Spinal cord (tissue), 10 donors: Measurements from ENCODE around the gene GPATCH3. TPM values are rescaled to one million over a fixed set of nuclear protein-coding genes. Genes with fewer than 3 reads are reported as not detected.

Experiments used
- DNase-seq, 6 donors: peaks; one replicate each; pipeline versions ENCODE4 v3.0.0 to v3.0.0-alpha.2; 2013 to 2015; ENCODE audit warnings: low spot score in 6 of 6, low read depth in 4 of 6
- H3K27ac ChIP-seq: one replicate; pipeline ENCODE4 v1.5.1; 2013; ENCODE audit warnings: low read depth, low read length, control low read depth
- H3K27me3 ChIP-seq: one replicate; pipeline ENCODE4 v1.6.1; 2013; ENCODE audit warnings: low read length; ENCODE audit not compliant: control insufficient read depth, insufficient read depth
- H3K36me3 ChIP-seq: one replicate; pipeline ENCODE4 v1.6.1; 2013; ENCODE audit warnings: low read length; ENCODE audit not compliant: control insufficient read depth, insufficient read depth
- H3K4me1 ChIP-seq: one replicate; pipeline ENCODE4 v1.6.1; 2013; ENCODE audit warnings: low read length; ENCODE audit not compliant: control insufficient read depth, insufficient read depth
- H3K4me3 ChIP-seq: one replicate; pipeline ENCODE4 v1.5.1; 2013; ENCODE audit warnings: low read depth, low read length, control low read depth
- H3K9me3 ChIP-seq: one replicate; pipeline ENCODE4 v1.6.1; 2013; ENCODE audit warnings: low read length; ENCODE audit not compliant: control insufficient read depth, insufficient read depth
- WGBS: methylation state at CpG from one replicate; pipeline ENCODE4 v1.1.5; 2013; ENCODE audit warnings: missing lambda C conversion rate; ENCODE audit not compliant: insufficient coverage; 5-methylcytosine and 5-hydroxymethylcytosine counted together
- polyA plus RNA-seq, 2 donors: library from polyadenylated mRNA; unstranded; fragments of 120-200 nt; gene quantifications; one replicate each; pipeline ENCODE4 v1.2.1, GENCODE V29; 2013; ENCODE audit not compliant: insufficient read length in 2 of 2
- total RNA-seq, 2 donors: library from RNA; depleted of rRNA in 1 of 2; stranded (reverse); fragments of 120-200 nt in 1 of 2; fragments of >200 nt in 1 of 2; gene quantifications; one replicate each; pipeline versions ENCODE4 v1.2.3 to v1.2.4, GENCODE V29; 2013 to 2014
- donor health status: healthy.

Gene GPATCH3
- total and polyA plus RNA-seq, 4 donors: 8.4 to 14.8 (median 12.4) TPM

DNA sequence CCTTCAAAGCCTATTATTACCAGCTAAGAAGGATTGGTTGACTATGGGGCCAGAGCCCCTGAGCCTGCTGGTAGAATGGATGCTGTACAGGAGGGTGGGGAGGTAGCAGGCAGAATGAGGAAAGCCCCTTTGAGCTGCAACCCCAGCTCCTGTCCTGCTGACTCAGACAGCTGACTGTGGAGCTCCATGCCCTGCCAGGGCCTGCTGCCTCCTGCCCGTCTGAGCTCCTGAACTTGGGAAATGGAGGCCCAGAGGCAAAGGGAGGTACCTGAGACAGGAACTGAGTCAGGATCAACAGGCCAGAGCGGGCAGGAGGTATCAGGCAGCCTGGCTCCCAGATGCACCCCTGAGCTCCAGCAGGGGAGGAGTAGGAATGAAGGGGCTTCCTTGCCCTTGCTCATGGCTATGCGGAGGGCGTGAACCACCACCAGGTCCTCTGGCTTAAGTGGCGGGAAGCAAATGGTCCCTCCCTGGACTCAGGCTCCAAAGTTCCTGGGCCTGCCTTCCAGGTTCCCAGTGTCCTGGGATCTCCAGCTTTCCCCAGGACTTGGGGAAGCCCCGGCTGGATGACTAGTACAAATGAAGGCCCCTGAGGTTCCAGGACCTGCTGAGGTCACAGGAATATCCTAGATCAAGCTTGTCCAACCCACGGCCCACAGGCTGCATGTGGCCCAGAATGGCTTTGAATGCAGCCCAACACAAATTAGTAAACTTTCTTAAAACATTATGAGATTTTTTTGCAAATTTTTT lies 41.2 kb downstream of the GPATCH3 start:
- no peak for DNase-seq
- Histone ChIP-seq H3K36me3 (peaks cover 53% of the 10 kb centered on the region), H3K4me1 (peaks cover 7% of the 10 kb centered on the region), H3K4me3 (no peak overlapping the region), H3K27me3 (no peaks in the 10 kb centered on the region), H3K9me3 (no peaks in the 10 kb centered on the region), H3K27ac (no peak overlapping the region)
- 87% methylated on average over 6 of the region's 7 CpGs for WGBS

DNA sequence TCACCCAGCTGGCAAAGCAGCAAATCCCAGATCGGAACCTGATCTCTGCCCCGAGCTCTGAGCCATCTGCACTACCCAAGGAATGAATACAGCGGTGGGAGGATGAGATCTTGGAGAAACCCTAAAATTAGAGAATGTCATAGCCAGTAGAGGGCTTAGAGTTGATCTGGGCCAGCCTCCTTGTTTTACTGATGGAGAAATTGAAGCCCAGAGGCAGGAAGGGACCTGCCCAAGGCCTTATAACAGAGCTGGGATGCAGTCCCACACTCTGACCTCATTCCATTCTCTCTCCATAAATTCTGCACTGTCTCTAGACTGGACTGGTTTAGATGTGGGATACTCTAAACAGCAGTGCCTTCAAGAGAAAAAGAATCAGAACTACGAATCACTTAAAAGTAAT lies 42.1 kb downstream of the GPATCH3 start:
- 90% methylated on average over 3 of the region's 4 CpGs for WGBS
- Histone ChIP-seq H3K4me3 (no peak overlapping the region), H3K4me1 (no peaks in the 10 kb centered on the region), H3K27me3 (no peaks in the 10 kb centered on the region), H3K36me3 (peaks cover 58% of the 10 kb centered on the region), H3K27ac (no peak overlapping the region), H3K9me3 (no peaks in the 10 kb centered on the region)
- DNase-seq: no peak

- H3K4me3 ChIP-seq: no peak overlapping the region
- peaks cover 58% of the 10 kb centered on the region for H3K36me3 ChIP-seq
- H3K27me3 ChIP-seq: no peaks in the 10 kb centered on the region
- DNase-seq: no peak
- WGBS: 75% methylated on average over 5 of the region's 8 CpGs
- no peak overlapping the region for H3K27ac ChIP-seq
- no peaks in the 10 kb centered on the region for H3K4me1 ChIP-seq
- H3K9me3 ChIP-seq: no peaks in the 10 kb centered on the region
Observed at GRCh38 chr1:26857473-26858060, 42.7 kb downstream of the GPATCH3 start.

DNA sequence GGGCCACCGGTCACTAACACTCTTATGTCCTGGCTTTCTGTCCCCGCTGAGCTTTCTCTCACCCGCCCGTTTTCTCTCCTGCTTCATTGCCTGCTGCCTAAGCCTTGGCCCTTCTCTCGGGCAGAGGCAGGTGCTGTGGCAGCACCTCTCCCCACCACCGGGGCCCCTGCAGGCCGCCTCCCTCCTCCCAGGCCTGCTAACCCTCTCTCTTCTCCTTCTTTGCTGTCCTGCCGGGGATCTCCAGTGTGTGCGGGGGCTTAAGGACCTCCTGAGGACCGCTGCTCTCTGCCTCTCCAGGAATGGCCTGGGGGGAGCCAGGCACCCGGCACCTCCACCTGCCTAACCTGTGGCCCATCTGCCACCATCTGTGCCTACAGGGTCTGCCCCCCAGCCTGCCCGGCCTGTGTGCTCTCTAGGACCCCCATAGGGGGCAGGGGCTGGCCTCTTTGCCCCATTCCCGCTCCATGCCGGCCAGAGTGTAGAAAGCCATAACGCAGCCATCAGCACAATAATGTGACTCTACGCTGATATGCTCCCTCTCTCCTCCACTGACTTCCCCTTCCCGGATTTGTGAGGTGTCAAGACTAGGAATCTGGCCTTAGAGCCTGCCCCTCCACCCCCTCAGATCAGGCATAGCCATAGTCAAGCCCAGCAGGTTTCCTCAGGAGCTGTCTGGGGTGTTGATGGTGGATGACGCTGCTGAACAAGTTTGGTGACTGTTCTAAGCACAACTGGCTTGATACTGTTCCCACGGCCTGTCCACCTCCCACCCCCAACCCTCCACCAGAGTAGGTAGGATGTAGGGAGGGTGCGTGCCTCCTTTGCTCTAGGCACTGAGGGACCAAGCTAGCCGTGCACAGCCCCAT lies 43.4 kb downstream of the GPATCH3 start:
- Histone ChIP-seq H3K4me3 (no peak overlapping the region), H3K36me3 (peaks cover 65% of the 10 kb centered on the region), H3K27ac (no peak overlapping the region), H3K4me1 (no peaks in the 10 kb centered on the region), H3K9me3 (no peaks in the 10 kb centered on the region), H3K27me3 (no peaks in the 10 kb centered on the region)
- 68% methylated on average over 13 of the region's 21 CpGs for WGBS
- no peak for DNase-seq

DNA sequence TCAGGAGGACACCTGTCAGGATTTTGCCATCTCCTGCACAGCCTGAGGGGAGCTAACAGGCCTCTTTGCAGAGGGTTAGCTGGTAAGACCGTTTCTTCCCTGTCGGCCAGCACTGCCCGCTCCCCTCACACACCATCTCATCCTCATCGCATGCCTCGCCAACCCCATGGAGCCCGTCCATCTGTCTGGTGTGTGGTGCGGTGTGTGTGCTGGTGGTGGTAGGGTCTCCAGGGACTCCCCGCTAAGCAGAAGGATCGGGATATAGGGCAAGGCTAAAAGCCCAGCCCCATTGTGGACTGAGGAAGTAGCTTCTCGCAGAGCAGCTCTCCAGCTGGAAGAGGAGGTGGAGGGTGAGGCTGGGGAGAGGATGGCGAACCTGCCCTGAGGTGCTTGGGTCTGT lies 44.1 kb downstream of the GPATCH3 start:
- Histone ChIP-seq H3K36me3 (peaks cover 72% of the 10 kb centered on the region), H3K27ac (no peak overlapping the region), H3K4me3 (no peak overlapping the region), H3K27me3 (no peaks in the 10 kb centered on the region), H3K9me3 (no peaks in the 10 kb centered on the region), H3K4me1 (no peaks in the 10 kb centered on the region)
- no peak for DNase-seq
- 84% methylated on average over 6 of the region's 11 CpGs for WGBS

DNA sequence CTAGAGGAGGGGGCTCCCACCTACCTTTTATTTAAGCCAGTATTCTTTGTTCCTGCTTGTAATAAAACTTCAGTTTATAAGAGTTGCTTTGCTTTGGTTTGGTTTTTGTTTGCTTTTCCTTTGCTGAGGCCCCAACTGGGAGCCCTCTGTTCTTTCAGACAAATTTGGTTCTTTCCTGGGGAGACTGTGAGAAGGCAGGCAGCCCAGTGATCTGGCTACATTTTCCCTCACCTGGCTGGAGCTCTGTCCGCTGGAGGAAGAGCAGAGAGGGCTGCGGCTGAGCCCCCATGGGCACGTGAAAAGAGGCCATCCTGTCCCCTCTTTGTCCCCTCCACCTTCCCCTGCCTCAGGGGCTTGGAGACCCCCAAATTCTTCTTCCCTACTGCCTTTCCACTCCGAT lies 44.6 kb downstream of the GPATCH3 start:
- no peaks in the 10 kb centered on the region for H3K4me1 ChIP-seq
- 89% methylated on average over 4 of the region's 4 CpGs for WGBS
- H3K9me3 ChIP-seq: no peaks in the 10 kb centered on the region
- H3K27me3 ChIP-seq: no peaks in the 10 kb centered on the region
- no peak for DNase-seq
- H3K36me3 ChIP-seq: peaks cover 77% of the 10 kb centered on the region
- no peak overlapping the region for H3K4me3 ChIP-seq
- H3K27ac ChIP-seq: no peak overlapping the region

GRCh38 chr1:26854906-26855305 lies 45.4 kb downstream of the GPATCH3 start:
- DNase-seq: no peak
- Histone ChIP-seq H3K9me3 (no peaks in the 10 kb centered on the region), H3K27me3 (no peaks in the 10 kb centered on the region), H3K36me3 (peaks cover 85% of the 10 kb centered on the region), H3K27ac (no peak overlapping the region), H3K4me1 (no peaks in the 10 kb centered on the region), H3K4me3 (no peak overlapping the region)
- WGBS: 100% methylated on average over 2 of the region's 5 CpGs

GRCh38 chr1:26853600-26853999 lies 46.7 kb downstream of the GPATCH3 start:
- Histone ChIP-seq H3K36me3 (peaks cover 92% of the 10 kb centered on the region), H3K4me3 (no peak overlapping the region), H3K9me3 (no peaks in the 10 kb centered on the region), H3K27ac (no peak overlapping the region), H3K27me3 (no peaks in the 10 kb centered on the region), H3K4me1 (peaks cover 7% of the 10 kb centered on the region)
- DNase-seq: no peak
- WGBS: 94% methylated on average over 10 of the region's 10 CpGs

GRCh38 chr1:26853156-26853555 lies 47.1 kb downstream of the GPATCH3 start:
- 43% methylated on average over 2 of the region's 3 CpGs for WGBS
- H3K27me3 ChIP-seq: no peaks in the 10 kb centered on the region
- no peaks in the 10 kb centered on the region for H3K9me3 ChIP-seq
- no peak overlapping the region for H3K4me3 ChIP-seq
- H3K4me1 ChIP-seq: peaks cover 11% of the 10 kb centered on the region
- H3K27ac ChIP-seq: no peak overlapping the region
- H3K36me3 ChIP-seq: peaks cover 97% of the 10 kb centered on the region
- peak in 4 of 6 donors; percentile 18 to 75 (median 41) for DNase-seq
